GM12892 (cell line): ENCODE results near the gene ZBTB7C.

ENCODE experiments used
- POLR2AphosphoS5 ChIP-seq: IDR thresholded peaks from 2 replicates; pipeline ENCODE4 v1.6.1; 2011; ENCODE audit warnings: low read depth, low read length, control low read depth
- TAF1 ChIP-seq: IDR thresholded peaks from 2 replicates; pipeline ENCODE4 v1.6.1; 2011; ENCODE audit warnings: low read depth, mild to moderate bottlenecking, control low read depth, low read length, borderline replicate concordance

DNA sequence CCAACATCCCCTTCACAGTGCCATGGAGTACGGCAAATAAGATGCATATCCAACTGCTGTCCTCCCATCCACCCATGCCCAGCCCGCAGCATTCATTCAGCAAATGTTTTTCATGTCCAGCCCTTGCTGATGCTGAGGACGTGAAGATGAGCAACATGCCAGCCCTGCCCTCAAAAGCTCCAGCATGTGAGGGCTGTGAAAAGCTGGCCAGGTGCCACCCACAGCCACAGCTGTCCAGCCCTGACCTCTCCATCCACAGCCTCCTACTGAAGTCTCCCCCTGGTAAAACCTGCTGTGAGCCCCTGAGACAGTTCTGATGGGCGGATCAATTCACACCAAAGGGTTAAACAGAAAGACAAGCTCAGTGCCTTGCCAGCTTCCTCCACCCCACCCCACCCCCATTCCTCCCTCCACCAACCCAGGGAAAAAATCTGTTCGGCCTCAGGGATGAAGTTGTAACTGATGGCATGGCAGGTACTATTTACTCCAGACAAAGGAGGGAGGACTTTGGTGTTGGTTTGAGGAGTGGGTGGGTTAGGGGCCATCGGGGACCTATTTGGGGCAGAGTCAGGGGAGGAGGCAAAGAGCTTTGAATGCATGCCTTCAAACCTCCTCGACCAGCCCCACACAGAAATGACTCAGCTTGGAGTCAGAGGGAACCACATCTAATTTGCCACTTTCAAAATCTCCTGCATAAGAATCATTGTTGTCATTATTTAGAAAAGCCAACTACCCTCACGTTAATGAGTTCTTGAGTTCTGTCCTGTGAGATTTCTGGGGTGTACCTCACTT is 4.3 kb downstream of the ZBTB7C start:
- TF ChIP-seq POLR2AphosphoS5: no peak
- TF ChIP-seq TAF1: no peak
